ENCODE results near the gene STK32A.
"Not testable (repeated sequence)": the region's sequence is repeated elsewhere in the genome, so short reads cannot be mapped to it uniquely, and the experiment has no call there.

STK32A gene

GRCh38 chr5:147348451-147348850, 113.6 kb downstream of the STK32A start:
- Mint-ChIP-seq H3K27ac (no peak overlapping the region), H3K9me3 (no peaks in the 10 kb centered on the region), H3K27me3 (no peaks in the 10 kb centered on the region), H3K36me3 (ENCODE audit: low read depth) (no peaks in the 10 kb centered on the region), H3K4me1 (ENCODE audit: low read depth) (no peaks in the 10 kb centered on the region), H3K4me3 (no peak overlapping the region)

DNA sequence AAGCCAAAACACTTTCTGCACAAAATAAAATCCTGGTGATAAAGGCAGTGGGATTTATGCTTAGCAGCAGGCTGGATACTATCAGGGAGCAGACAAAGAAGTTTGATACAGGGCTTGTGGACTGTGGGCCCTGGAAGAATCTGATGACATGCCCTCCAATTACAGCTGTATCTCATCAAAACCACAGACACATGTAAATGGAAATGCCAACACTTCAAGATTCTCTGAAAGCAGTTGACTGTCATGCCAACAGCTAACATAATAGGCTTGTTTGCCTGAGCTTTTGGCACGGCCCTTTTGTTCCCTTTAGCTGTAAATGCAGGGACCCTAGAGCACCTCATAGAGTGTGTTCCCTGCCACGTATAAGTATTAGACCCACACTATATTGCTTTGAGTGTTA, 114.4 kb downstream of the STK32A start:
- Mint-ChIP-seq H3K4me1 (ENCODE audit: low read depth) (no peaks in the 10 kb centered on the region), H3K9me3 (no peaks in the 10 kb centered on the region), H3K27me3 (no peaks in the 10 kb centered on the region), H3K36me3 (ENCODE audit: low read depth) (no peaks in the 10 kb centered on the region), H3K4me3 (no peak overlapping the region), H3K27ac (no peak overlapping the region)

GRCh38 chr5:147359101-147359500, 124.3 kb downstream of the STK32A start:
- Mint-ChIP-seq H3K27ac (no peak overlapping the region), H3K27me3 (peaks cover 8% of the 10 kb centered on the region), H3K36me3 (ENCODE audit: low read depth) (no peaks in the 10 kb centered on the region), H3K4me3 (no peak overlapping the region), H3K4me1 (ENCODE audit: low read depth) (no peaks in the 10 kb centered on the region), H3K9me3 (peaks cover 1% of the 10 kb centered on the region)

DNA sequence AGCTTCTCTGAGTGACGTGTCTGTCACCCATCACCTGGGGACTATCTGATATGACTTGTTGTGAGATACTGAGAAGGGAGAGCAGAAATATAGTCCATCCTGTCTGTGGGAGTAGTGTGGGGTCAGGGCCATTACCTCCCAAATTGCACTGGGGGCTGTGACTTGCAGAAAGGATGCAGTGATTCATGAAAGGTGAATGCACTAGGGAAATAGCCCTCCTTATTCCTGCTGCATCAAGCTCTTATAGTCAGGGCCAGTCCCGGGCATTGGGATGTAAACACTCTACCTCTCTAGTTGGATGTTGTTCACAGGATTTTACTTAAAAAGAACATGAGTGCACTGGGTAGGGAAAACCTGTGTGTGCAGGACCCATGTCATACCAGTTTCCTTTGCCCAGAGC, 124.8 kb downstream of the STK32A start:
- no peaks in the 10 kb centered on the region for H3K4me1 Mint-ChIP-seq (ENCODE audit: low read depth)
- peaks cover 8% of the 10 kb centered on the region for H3K27me3 Mint-ChIP-seq
- H3K9me3 Mint-ChIP-seq: peaks cover 4% of the 10 kb centered on the region
- H3K4me3 Mint-ChIP-seq: no peak overlapping the region
- no peaks in the 10 kb centered on the region for H3K36me3 Mint-ChIP-seq (ENCODE audit: low read depth)
- H3K27ac Mint-ChIP-seq: no peak overlapping the region

- Mint-ChIP-seq H3K27me3 (peaks cover 8% of the 10 kb centered on the region), H3K4me1 (ENCODE audit: low read depth) (no peaks in the 10 kb centered on the region), H3K36me3 (ENCODE audit: low read depth) (no peaks in the 10 kb centered on the region), H3K27ac (no peak overlapping the region), H3K9me3 (peaks cover 4% of the 10 kb centered on the region), H3K4me3 (no peak overlapping the region)
Observed at GRCh38 chr5:147360816-147361215, 126.0 kb downstream of the STK32A start.

DNA sequence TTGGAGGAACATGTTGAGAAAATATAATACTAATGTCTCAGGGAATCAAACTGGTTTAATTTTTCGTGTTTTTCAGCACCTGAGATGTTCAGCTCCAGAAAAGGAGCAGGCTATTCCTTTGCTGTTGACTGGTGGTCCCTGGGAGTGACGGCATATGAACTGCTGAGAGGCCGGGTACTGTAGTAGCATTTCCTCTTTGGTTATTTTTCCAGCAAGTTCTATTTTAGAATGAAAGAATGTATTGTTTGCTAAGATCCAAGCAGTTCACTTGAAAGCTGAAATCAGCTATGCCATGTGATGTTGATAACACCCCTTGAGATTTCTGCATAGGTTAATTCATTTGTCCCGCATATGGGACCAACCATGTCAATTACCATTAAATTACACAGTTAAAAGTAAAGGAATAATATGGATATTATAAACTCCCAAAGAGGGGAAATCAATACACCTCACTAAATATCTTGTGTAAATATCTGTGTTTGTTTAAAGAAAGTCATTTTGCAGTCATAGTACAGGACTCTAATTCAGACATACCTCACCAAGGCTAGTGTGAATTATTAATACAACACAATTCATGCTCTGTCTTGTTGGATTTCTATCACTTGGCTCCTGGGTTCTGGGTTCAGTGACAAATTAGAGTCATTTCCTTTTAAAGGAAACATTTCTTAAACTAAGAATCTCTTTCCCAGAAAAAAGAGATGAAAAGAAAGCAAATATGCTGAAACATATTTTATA, 126.8 kb downstream of the STK32A start:
- Mint-ChIP-seq H3K9me3 (peaks cover 4% of the 10 kb centered on the region), H3K4me3 (no peak overlapping the region), H3K27me3 (peaks cover 8% of the 10 kb centered on the region), H3K4me1 (ENCODE audit: low read depth) (no peaks in the 10 kb centered on the region), H3K27ac (no peak overlapping the region), H3K36me3 (ENCODE audit: low read depth) (no peaks in the 10 kb centered on the region)

GRCh38 chr5:147367381-147367780, 132.6 kb downstream of the STK32A start:
- not testable (repeated sequence) for H3K27ac Mint-ChIP-seq; H3K4me1 Mint-ChIP-seq (ENCODE audit: low read depth); H3K36me3 Mint-ChIP-seq (ENCODE audit: low read depth); H3K9me3 Mint-ChIP-seq; H3K27me3 Mint-ChIP-seq; H3K4me3 Mint-ChIP-seq

DNA sequence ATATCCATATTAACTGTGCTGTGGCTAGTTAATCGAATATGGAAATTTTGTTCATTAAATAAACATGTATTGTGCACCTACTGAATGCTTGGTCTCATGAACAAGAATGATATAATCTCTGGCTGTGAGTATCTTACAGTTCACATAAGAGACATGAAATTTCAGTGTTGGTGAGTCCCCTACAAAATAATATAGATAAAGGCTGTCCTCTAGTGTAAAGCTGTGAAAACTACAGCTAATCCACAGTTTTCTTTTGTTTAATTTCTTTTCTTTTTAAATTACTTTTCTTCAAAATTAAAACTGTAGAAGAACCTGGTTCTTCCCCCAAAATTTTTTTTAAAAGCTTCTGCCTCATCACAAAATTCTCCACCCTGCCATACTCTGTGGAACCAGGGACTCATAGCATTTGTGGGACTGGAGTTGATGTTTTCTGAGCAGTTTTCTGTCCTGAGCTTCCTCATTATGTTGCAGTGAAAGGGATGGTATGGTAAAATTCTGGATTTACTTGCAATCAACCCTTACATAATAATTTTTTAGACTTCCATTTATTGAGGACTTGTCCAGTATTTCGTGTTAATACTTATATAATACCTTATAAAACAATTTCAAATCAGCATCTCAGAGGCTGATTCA, 135.0 kb downstream of the STK32A start:
- Mint-ChIP-seq H3K27ac (no peak overlapping the region), H3K4me1 (ENCODE audit: low read depth) (no peaks in the 10 kb centered on the region), H3K36me3 (ENCODE audit: low read depth) (no peaks in the 10 kb centered on the region), H3K4me3 (no peak overlapping the region), H3K27me3 (peaks cover 8% of the 10 kb centered on the region), H3K9me3 (peaks cover 3% of the 10 kb centered on the region)

GRCh38 chr5:147371290-147371689, 136.5 kb downstream of the STK32A start:
- Mint-ChIP-seq H3K4me1 (ENCODE audit: low read depth) (no peaks in the 10 kb centered on the region), H3K4me3 (no peak overlapping the region), H3K36me3 (ENCODE audit: low read depth) (no peaks in the 10 kb centered on the region), H3K27ac (no peak overlapping the region), H3K27me3 (peaks cover 8% of the 10 kb centered on the region), H3K9me3 (peaks cover 3% of the 10 kb centered on the region)

- H3K27me3 Mint-ChIP-seq: peaks cover 12% of the 10 kb centered on the region
- no peak overlapping the region for H3K4me3 Mint-ChIP-seq
- H3K27ac Mint-ChIP-seq: no peak overlapping the region
- peaks cover 3% of the 10 kb centered on the region for H3K9me3 Mint-ChIP-seq
- H3K36me3 Mint-ChIP-seq (ENCODE audit: low read depth): no peaks in the 10 kb centered on the region
- no peaks in the 10 kb centered on the region for H3K4me1 Mint-ChIP-seq (ENCODE audit: low read depth)
Observed at GRCh38 chr5:147372191-147372590, 137.4 kb downstream of the STK32A start.

DNA sequence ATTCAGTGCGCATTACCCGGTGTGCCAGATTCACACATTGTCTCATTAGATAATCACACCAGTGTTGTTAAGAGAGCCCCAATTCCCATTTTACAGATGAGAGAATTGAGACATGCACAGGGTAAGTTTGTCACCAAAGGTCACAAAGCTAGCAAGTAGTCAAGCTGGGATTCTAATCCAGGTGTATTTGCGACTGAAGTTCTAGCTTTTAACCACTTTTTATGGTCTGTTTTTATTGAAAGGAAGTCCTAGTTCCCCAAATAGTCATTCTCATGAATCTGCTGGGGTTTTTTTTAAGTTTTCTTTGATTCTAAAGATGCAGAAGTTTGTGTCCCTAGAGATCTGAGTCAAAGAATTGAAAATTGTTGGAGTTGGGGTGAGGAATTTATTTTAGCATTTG, 138.5 kb downstream of the STK32A start:
- Mint-ChIP-seq H3K27me3 (peaks cover 11% of the 10 kb centered on the region), H3K9me3 (peaks cover 3% of the 10 kb centered on the region), H3K4me1 (ENCODE audit: low read depth) (no peaks in the 10 kb centered on the region), H3K27ac (no peak overlapping the region), H3K36me3 (ENCODE audit: low read depth) (no peaks in the 10 kb centered on the region), H3K4me3 (no peak overlapping the region)

DNA sequence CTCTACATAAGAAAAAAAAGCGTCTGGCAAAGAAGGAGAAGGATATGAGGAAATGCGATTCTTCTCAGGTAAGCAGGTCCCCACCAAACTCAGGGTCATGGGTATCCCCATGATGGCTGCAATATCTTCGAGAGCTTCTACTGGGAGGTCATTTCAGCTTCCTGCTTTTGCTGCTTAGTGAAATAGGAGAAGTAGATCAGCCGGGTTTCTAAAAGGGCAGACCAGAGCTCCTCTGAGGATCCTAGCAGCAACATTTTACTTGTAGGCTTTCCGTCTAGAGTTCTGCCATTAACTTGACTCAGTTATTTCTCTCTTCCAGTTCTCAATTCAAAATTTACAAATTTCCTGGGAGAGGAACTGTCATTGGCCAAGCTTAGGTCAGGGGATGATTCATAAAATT, 140.3 kb downstream of the STK32A start:
- peaks cover 16% of the 10 kb centered on the region for H3K27me3 Mint-ChIP-seq
- H3K9me3 Mint-ChIP-seq: peaks cover 3% of the 10 kb centered on the region
- no peaks in the 10 kb centered on the region for H3K4me1 Mint-ChIP-seq (ENCODE audit: low read depth)
- H3K36me3 Mint-ChIP-seq (ENCODE audit: low read depth): no peaks in the 10 kb centered on the region
- no peak overlapping the region for H3K4me3 Mint-ChIP-seq
- no peak overlapping the region for H3K27ac Mint-ChIP-seq

GRCh38 chr5:147377682-147378081, 142.9 kb downstream of the STK32A start:
- Mint-ChIP-seq H3K27ac (no peak overlapping the region), H3K4me1 (ENCODE audit: low read depth) (no peaks in the 10 kb centered on the region), H3K36me3 (ENCODE audit: low read depth) (no peaks in the 10 kb centered on the region), H3K9me3 (no peaks in the 10 kb centered on the region), H3K27me3 (peaks cover 12% of the 10 kb centered on the region), H3K4me3 (no peak overlapping the region)

DNA sequence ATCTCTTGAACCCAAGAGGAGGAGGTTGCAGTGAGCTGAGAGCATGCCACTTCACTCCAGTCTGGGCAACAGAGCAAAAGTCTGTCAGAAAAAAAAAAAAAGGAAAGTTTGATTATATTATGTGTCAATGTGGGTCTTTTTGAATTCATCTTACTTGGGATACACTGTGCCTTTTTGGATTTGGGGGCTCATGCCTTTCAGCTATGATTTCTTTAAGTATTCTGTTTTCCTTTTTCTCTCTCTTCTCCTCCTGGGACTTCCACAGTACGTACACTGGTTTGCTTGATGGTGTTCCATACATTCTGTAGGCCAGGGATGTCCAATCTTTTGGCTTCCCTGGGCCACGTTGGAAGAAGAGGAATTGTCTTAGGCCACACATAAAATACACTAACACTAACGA, 146.7 kb downstream of the STK32A start:
- no peak overlapping the region for H3K4me3 Mint-ChIP-seq
- H3K9me3 Mint-ChIP-seq: no peaks in the 10 kb centered on the region
- no peaks in the 10 kb centered on the region for H3K36me3 Mint-ChIP-seq (ENCODE audit: low read depth)
- H3K27me3 Mint-ChIP-seq: peaks cover 11% of the 10 kb centered on the region
- no peak overlapping the region for H3K27ac Mint-ChIP-seq
- no peaks in the 10 kb centered on the region for H3K4me1 Mint-ChIP-seq (ENCODE audit: low read depth)

- no peaks in the 10 kb centered on the region for H3K9me3 Mint-ChIP-seq
- H3K4me3 Mint-ChIP-seq: no peak overlapping the region
- H3K27me3 Mint-ChIP-seq: peaks cover 5% of the 10 kb centered on the region
- H3K4me1 Mint-ChIP-seq (ENCODE audit: low read depth): no peaks in the 10 kb centered on the region
- H3K36me3 Mint-ChIP-seq (ENCODE audit: low read depth): no peaks in the 10 kb centered on the region
- no peak overlapping the region for H3K27ac Mint-ChIP-seq
Observed at GRCh38 chr5:147382776-147383175, 147.9 kb downstream of the STK32A start.

All from stimulated activated naive CD8-positive, alpha-beta T cell treated with anti-CD3 and anti-CD28 coated beads, Interleukin-15, Interleukin-2, amounts not matched to agents 100 ng/mL and 50 ng/mL, for 24 hours (primary cell).